C4-2B (cell line): ENCODE results near the gene LSM2.

Experiments used
- CTCF ChIP-seq: fragments of 450-650 bp; conservative IDR thresholded peaks from 2 replicates; pipeline ENCODE4 v1.5.1; 2017; ENCODE audit warnings: mild to moderate bottlenecking
- ZFX ChIP-seq: fragments of 450-650 bp; IDR thresholded peaks from 2 replicates; pipeline ENCODE4 v1.6.1; 2017

GRCh38 chr6:31838968-31839367, 32.2 kb upstream of the LSM2 start:
- TF ChIP-seq CTCF (no peak), ZFX (no peak)
